Stimulated activated naive CD8-positive, alpha-beta T cell treated with anti-CD3 and anti-CD28 coated beads, Interleukin-15, amount 100 ng/mL, for 72 hours (primary cell): ENCODE results near the gene CNNM1.

Experiments used
- ATAC-seq: fragments of 150-1000 bp; cut with Tn5 transposase; 2 replicates; pipeline ENCODE4 v1.10.0; 2021; ENCODE audit warnings: mild to moderate bottlenecking, moderate library complexity
- DNase-seq, 2 donors: peaks; one replicate each; pipeline ENCODE4 v3.0.0; 2021 to 2022
- H3K27ac Mint-ChIP-seq, 2 donors: one replicate each; pipeline ENCODE4 v1.8.0; 2022; ENCODE audit warnings: mild to moderate bottlenecking in 2 of 2, mixed read lengths in 2 of 2, moderate library complexity in 2 of 2
- H3K27me3 Mint-ChIP-seq: one replicate; pipeline ENCODE4 v1.8.0; 2022; ENCODE audit warnings: mixed read lengths
- H3K4me1 Mint-ChIP-seq: one replicate; pipeline ENCODE4 v1.8.0; 2022; ENCODE audit warnings: mild to moderate bottlenecking, mixed read lengths
- H3K4me3 Mint-ChIP-seq, 2 donors: one replicate each; pipeline ENCODE4 v1.8.0; 2022; ENCODE audit warnings: mild to moderate bottlenecking in 2 of 2, mixed read lengths in 2 of 2, moderate library complexity in 1 of 2
- H3K9me3 Mint-ChIP-seq, 2 donors: one replicate each; pipeline ENCODE4 v1.8.0; 2022; ENCODE audit warnings: mixed read lengths in 2 of 2

The CNNM1 gene

DNA sequence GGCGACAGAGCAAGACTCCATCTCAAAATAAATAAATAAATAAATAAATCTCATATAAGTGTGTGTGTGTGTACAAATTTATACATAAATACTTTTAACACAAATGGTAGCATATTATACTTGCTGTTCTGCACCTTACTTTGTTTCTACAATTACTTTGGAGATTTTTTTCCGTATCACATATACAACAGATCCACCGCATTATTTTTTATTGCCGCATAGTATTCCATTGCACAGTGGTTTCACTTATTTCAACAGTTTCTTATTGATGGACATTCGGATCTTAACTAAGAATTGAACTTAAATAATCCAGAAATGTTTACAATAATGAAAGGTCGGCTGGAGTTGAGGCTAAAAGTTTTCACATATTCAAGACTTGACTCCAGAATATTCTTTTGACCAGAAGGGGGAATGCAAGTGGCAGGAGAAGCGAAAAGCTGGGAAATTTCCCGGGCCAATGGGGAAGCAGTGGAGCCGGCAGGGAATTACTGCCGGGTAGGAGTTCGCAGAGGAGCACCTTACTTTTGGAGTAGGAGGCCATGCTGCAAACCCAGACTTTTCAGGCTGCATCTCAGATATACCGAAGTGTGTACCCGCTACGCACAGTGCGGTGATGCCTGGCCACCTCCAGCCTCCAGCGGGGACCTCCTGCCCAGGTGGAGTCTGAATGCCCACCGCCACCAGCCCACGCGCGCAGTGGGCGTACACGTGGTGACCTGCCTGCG lies 415 bp upstream of the CNNM1 start:
- Mint-ChIP-seq H3K9me3 (no peaks in the 10 kb centered on the region), H3K4me3 (peak overlapping the region; percentile 49 to 73), H3K27ac (no peak overlapping the region), H3K4me1 (peaks cover 13% of the 10 kb centered on the region), H3K27me3 (peaks cover 52% of the 10 kb centered on the region)
- ATAC-seq: peak; percentile 48
- no peak for DNase-seq

- H3K4me1 Mint-ChIP-seq: peaks cover 13% of the 10 kb centered on the region
- ATAC-seq (peak; percentile 56), DNase-seq (peak; percentile 10 to 21)
- H3K4me3 Mint-ChIP-seq: peak overlapping the region; percentile 49 to 73
- no peak overlapping the region for H3K27ac Mint-ChIP-seq
- H3K27me3 Mint-ChIP-seq: peaks cover 52% of the 10 kb centered on the region
- H3K9me3 Mint-ChIP-seq: no peaks in the 10 kb centered on the region
Observed at GRCh38 chr10:99329554-99330346, 594 bp downstream of the CNNM1 start.

GRCh38 chr10:99330347-99330924 lies 1.3 kb downstream of the CNNM1 start:
- Mint-ChIP-seq H3K9me3 (no peaks in the 10 kb centered on the region), H3K4me1 (peaks cover 13% of the 10 kb centered on the region), H3K27me3 (peaks cover 52% of the 10 kb centered on the region), H3K27ac (no peak overlapping the region), H3K4me3 (peak overlapping the region; percentile 12 to 73)
- DNase-seq: no peak
- ATAC-seq: peak; percentile 22

- peaks cover 13% of the 10 kb centered on the region for H3K4me1 Mint-ChIP-seq
- H3K9me3 Mint-ChIP-seq: no peaks in the 10 kb centered on the region
- H3K4me3 Mint-ChIP-seq: peak overlapping the region; percentile 12 to 73
- ATAC-seq (no peak), DNase-seq (no peak)
- H3K27me3 Mint-ChIP-seq: peaks cover 46% of the 10 kb centered on the region
- H3K27ac Mint-ChIP-seq: no peak overlapping the region
Observed at GRCh38 chr10:99331207-99331803, 2.1 kb downstream of the CNNM1 start.

DNA sequence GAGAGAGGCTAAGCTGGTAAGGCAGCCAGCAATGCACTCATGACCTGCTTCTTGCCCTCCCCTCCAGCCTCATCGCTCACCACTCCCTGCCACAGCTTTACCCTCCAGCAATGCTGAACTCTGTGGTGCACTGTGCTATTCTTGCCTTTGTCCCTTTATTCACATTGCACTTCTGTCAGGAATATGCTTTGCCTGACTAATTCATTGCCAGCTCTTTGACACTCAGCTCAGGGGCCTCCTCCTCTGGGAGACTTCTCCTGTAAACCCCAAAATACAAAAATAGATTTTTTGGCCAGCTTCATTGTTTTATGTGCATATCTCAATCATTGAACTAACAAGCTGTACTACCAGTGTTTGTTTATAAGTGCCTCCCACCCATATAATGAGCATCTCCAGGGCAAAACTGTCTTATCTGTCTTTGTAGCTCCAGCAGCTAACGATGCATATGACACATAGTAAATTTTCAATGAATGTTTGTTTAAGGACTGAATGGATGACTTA lies 8.2 kb downstream of the CNNM1 start:
- Mint-ChIP-seq H3K4me3 (no peak overlapping the region), H3K27me3 (no peaks in the 10 kb centered on the region), H3K9me3 (no peaks in the 10 kb centered on the region), H3K4me1 (no peaks in the 10 kb centered on the region), H3K27ac (no peak overlapping the region)
- ATAC-seq: no peak
- no peak for DNase-seq

DNA sequence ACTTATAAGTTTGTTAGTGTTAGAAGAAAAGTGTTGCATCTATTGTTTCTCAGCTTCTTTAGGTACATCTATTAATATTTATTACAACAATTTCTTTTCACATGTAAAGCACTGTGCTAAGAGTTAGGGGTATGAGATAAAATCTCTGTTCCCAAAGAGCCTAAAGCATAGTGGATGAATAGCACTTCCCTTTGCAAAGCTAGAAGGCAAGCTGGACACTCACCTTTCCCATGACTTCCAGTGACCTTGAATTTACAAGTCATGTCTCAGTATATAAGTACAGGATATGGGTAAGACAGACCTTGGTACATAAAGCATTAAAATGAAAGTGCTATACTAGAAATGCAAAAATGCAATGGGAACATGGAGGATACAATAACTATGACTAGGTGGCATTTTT lies 8.7 kb downstream of the CNNM1 start:
- H3K27me3 Mint-ChIP-seq: no peaks in the 10 kb centered on the region
- no peaks in the 10 kb centered on the region for H3K4me1 Mint-ChIP-seq
- DNase-seq (no peak), ATAC-seq (no peak)
- no peaks in the 10 kb centered on the region for H3K9me3 Mint-ChIP-seq
- H3K4me3 Mint-ChIP-seq: no peak overlapping the region
- no peak overlapping the region for H3K27ac Mint-ChIP-seq

GRCh38 chr10:99339077-99339476 lies 9.9 kb downstream of the CNNM1 start:
- no peaks in the 10 kb centered on the region for H3K9me3 Mint-ChIP-seq
- no peaks in the 10 kb centered on the region for H3K4me1 Mint-ChIP-seq
- no peak for DNase-seq
- H3K4me3 Mint-ChIP-seq: no peak overlapping the region
- ATAC-seq: no peak
- H3K27me3 Mint-ChIP-seq: no peaks in the 10 kb centered on the region
- no peak overlapping the region for H3K27ac Mint-ChIP-seq

- Mint-ChIP-seq H3K4me1 (no peaks in the 10 kb centered on the region), H3K9me3 (no peaks in the 10 kb centered on the region), H3K27me3 (peaks cover 4% of the 10 kb centered on the region), H3K27ac (no peak overlapping the region), H3K4me3 (no peak overlapping the region)
- no peak for DNase-seq
- no peak for ATAC-seq
Observed at GRCh38 chr10:99339563-99340047, 10.4 kb downstream of the CNNM1 start.

- no peaks in the 10 kb centered on the region for H3K9me3 Mint-ChIP-seq
- H3K27me3 Mint-ChIP-seq: peaks cover 7% of the 10 kb centered on the region
- no peaks in the 10 kb centered on the region for H3K4me1 Mint-ChIP-seq
- H3K27ac Mint-ChIP-seq: no peak overlapping the region
- H3K4me3 Mint-ChIP-seq: no peak overlapping the region
- DNase-seq: no peak
- no peak for ATAC-seq
Observed at GRCh38 chr10:99340650-99341049, 11.5 kb downstream of the CNNM1 start.

GRCh38 chr10:99341248-99341647 lies 12.1 kb downstream of the CNNM1 start:
- no peaks in the 10 kb centered on the region for H3K4me1 Mint-ChIP-seq
- peaks cover 7% of the 10 kb centered on the region for H3K27me3 Mint-ChIP-seq
- ATAC-seq (no peak), DNase-seq (no peak)
- H3K9me3 Mint-ChIP-seq: no peaks in the 10 kb centered on the region
- H3K4me3 Mint-ChIP-seq: no peak overlapping the region
- H3K27ac Mint-ChIP-seq: no peak overlapping the region

GRCh38 chr10:99341860-99342490 lies 12.8 kb downstream of the CNNM1 start:
- no peak for DNase-seq
- no peak overlapping the region for H3K4me3 Mint-ChIP-seq
- ATAC-seq: no peak

GRCh38 chr10:99343262-99343661 lies 14.1 kb downstream of the CNNM1 start:
- DNase-seq (no peak), ATAC-seq (no peak)
- H3K27ac Mint-ChIP-seq: peak overlapping the region in 1 of 2 donors; percentile 8
- no peaks in the 10 kb centered on the region for H3K9me3 Mint-ChIP-seq
- no peaks in the 10 kb centered on the region for H3K4me1 Mint-ChIP-seq
- peaks cover 7% of the 10 kb centered on the region for H3K27me3 Mint-ChIP-seq
- H3K4me3 Mint-ChIP-seq: no peak overlapping the region

More at GRCh38 chr10:99341860-99342490, 12.8 kb downstream of the CNNM1 start:
- peaks cover 7% of the 10 kb centered on the region for H3K27me3 Mint-ChIP-seq
- no peaks in the 10 kb centered on the region for H3K9me3 Mint-ChIP-seq
- H3K27ac Mint-ChIP-seq: no peak overlapping the region
- no peaks in the 10 kb centered on the region for H3K4me1 Mint-ChIP-seq

- ATAC-seq: no peak
- peaks cover 7% of the 10 kb centered on the region for H3K27me3 Mint-ChIP-seq
- no peak for DNase-seq
- no peaks in the 10 kb centered on the region for H3K4me1 Mint-ChIP-seq
- no peak overlapping the region for H3K27ac Mint-ChIP-seq
- H3K4me3 Mint-ChIP-seq: no peak overlapping the region
- H3K9me3 Mint-ChIP-seq: no peaks in the 10 kb centered on the region
Observed at GRCh38 chr10:99344715-99345114, 15.6 kb downstream of the CNNM1 start.

GRCh38 chr10:99345350-99345749 lies 16.2 kb downstream of the CNNM1 start:
- Mint-ChIP-seq H3K27ac (no peak overlapping the region), H3K27me3 (peaks cover 7% of the 10 kb centered on the region), H3K4me1 (no peaks in the 10 kb centered on the region), H3K9me3 (no peaks in the 10 kb centered on the region), H3K4me3 (no peak overlapping the region)
- no peak for ATAC-seq
- no peak for DNase-seq

DNA sequence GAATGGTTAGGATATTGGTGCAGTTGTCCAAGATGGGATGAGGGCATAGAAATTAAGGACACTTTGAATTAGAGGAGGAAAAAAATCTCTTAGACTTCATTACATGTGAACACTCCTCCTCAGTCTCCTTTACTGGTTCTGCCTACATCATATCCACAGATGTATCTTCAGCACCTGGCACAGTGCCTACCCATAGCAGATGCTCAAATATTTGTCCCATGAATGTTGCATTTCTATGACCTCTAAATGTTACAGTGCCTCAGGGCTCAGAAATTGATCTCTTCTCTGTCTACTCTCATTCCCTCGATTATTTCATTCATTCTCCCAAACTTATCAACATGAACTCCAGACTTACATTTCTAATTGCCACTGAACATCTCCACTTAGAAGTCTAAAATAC lies 17.1 kb downstream of the CNNM1 start:
- Mint-ChIP-seq H3K27ac (no peak overlapping the region), H3K4me3 (no peak overlapping the region), H3K4me1 (no peaks in the 10 kb centered on the region), H3K9me3 (no peaks in the 10 kb centered on the region), H3K27me3 (peaks cover 7% of the 10 kb centered on the region)
- ATAC-seq: no peak
- DNase-seq: no peak
